Activated T-cell treated with anti-CD3 and anti-CD28 coated beads, Interleukin-2, amount 50 U/mL, for 72 hours (primary cell): ENCODE results near the gene SLX9. TPM values are rescaled to one million over a fixed set of nuclear protein-coding genes. Genes with fewer than 3 reads are reported as not detected.

Experiments
- ATAC-seq, 2 donors: fragments of 150-1000 bp; cut with Tn5 transposase; replicated peaks in 1 of 2; 2 replicates each; pipeline ENCODE4 v1.10.0; 2021; ENCODE audit warnings: moderate library complexity in 2 of 2, mild to moderate bottlenecking in 1 of 2
- DNase-seq, 2 donors: peaks; one replicate each; pipeline ENCODE4 v3.0.0; 2021 to 2022; ENCODE audit warnings: mixed read lengths in 1 of 2
- H3K27ac Mint-ChIP-seq: one replicate; pipeline ENCODE4 v1.8.0; 2022; ENCODE audit warnings: mild to moderate bottlenecking, moderate library complexity, mixed read lengths
- H3K27me3 Mint-ChIP-seq: one replicate; pipeline ENCODE4 v1.8.0; 2022; ENCODE audit warnings: low read depth, mixed read lengths
- H3K36me3 Mint-ChIP-seq, 2 donors: one replicate each; pipeline ENCODE4 v1.8.0; 2022; ENCODE audit warnings: mixed read lengths in 2 of 2, mild to moderate bottlenecking in 1 of 2; ENCODE audit not compliant: insufficient read depth in 2 of 2
- H3K4me1 Mint-ChIP-seq: one replicate; pipeline ENCODE4 v1.8.0; 2022; ENCODE audit warnings: low read depth, mixed read lengths
- H3K4me3 Mint-ChIP-seq, 2 donors: one replicate each; pipeline ENCODE4 v1.8.0; 2022; ENCODE audit warnings: mild to moderate bottlenecking in 2 of 2, mixed read lengths in 2 of 2, moderate library complexity in 2 of 2
- H3K9me3 Mint-ChIP-seq, 2 donors: one replicate each; pipeline ENCODE4 v1.8.0; 2022; ENCODE audit warnings: mixed read lengths in 2 of 2
- total RNA-seq, 2 donors: library from RNA; stranded (reverse); gene quantifications; one replicate each; pipeline ENCODE4 v1.2.3, GENCODE V29; 2022

SLX9 gene
- total RNA-seq, 2 donors from 2014 or later = 38.7 to 48.9 TPM

DNA sequence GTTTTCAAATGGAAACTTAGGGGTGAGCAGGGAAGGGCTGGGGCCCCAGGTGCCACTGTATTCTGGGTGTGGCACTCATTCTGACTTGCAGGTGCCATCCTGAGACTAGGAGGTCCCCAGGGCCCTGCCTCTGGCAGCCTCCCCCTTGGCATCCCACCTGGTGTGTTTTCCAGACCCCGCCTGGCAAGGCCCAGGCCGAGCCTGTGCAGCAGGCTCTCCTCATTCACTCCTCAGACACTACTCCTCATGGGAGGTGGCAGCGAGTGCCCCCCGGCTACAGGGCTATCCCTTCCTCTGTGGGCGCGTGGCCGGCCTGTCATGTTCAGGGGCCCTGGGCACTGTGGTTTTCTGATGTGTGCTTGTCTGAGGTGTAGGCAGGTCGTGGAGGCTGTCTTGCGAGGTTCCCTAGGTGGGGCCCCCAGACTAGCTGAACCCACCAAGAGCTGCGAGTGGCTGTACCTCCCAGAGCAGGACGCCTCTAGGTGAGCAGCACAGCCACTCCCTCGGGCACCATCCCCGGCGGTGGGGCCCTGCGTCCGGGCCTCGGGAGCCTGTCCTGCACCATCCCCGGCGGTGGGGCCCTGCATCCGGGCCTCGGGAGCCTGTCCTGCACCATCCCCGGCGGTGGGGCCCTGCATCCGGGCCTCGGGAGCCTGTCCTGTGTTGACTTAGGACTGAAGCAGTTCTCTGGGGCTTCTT lies 13.2 kb downstream of the SLX9 start:
- no peak for DNase-seq
- Mint-ChIP-seq H3K9me3 (no peaks in the 10 kb centered on the region), H3K27ac (no peak overlapping the region), H3K27me3 (no peaks in the 10 kb centered on the region), H3K36me3 (peaks cover 0 to 5% of the 10 kb centered on the region in 2 donors), H3K4me3 (no peak overlapping the region), H3K4me1 (peaks cover 4% of the 10 kb centered on the region)
- no peak for ATAC-seq

GRCh38 chr21:44953628-44954021 lies 13.8 kb downstream of the SLX9 start:
- peaks cover 0 to 5% of the 10 kb centered on the region in 2 donors for H3K36me3 Mint-ChIP-seq
- no peak overlapping the region for H3K27ac Mint-ChIP-seq
- no peak overlapping the region for H3K4me3 Mint-ChIP-seq
- H3K9me3 Mint-ChIP-seq = no peaks in the 10 kb centered on the region
- ATAC-seq = no peak
- DNase-seq = no peak
- no peaks in the 10 kb centered on the region for H3K27me3 Mint-ChIP-seq
- H3K4me1 Mint-ChIP-seq = peaks cover 4% of the 10 kb centered on the region

DNA sequence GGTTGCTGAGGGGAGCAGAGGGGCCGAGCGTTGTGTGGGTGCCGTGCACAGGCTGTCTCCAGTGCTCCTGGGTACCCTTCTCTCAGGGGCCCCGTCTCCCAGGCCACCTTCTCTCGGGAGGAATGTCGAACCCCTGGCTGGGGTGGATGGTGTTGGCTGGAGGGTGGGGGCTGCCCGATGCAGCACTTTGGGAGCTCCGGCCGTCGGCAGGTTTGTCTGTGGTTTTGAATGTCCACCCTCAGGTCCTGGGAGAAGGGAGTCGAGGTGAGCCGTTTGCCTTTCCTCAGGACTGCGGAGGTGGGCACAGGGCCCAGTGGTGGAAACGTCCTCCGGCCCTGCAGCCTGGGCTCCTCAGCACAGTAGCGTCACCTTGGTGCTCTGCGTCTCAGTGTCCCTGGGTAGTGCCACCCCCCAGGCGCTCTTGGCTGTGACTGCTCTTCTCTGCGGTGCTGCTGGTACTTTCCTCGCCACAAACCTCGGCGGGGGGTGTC lies 14.5 kb downstream of the SLX9 start:
- Mint-ChIP-seq H3K4me1 (peaks cover 4% of the 10 kb centered on the region), H3K27me3 (no peaks in the 10 kb centered on the region), H3K27ac (no peak overlapping the region), H3K36me3 (peaks cover 0 to 6% of the 10 kb centered on the region in 2 donors), H3K4me3 (no peak overlapping the region), H3K9me3 (no peaks in the 10 kb centered on the region)
- DNase-seq (no peak), ATAC-seq (no peak)

DNA sequence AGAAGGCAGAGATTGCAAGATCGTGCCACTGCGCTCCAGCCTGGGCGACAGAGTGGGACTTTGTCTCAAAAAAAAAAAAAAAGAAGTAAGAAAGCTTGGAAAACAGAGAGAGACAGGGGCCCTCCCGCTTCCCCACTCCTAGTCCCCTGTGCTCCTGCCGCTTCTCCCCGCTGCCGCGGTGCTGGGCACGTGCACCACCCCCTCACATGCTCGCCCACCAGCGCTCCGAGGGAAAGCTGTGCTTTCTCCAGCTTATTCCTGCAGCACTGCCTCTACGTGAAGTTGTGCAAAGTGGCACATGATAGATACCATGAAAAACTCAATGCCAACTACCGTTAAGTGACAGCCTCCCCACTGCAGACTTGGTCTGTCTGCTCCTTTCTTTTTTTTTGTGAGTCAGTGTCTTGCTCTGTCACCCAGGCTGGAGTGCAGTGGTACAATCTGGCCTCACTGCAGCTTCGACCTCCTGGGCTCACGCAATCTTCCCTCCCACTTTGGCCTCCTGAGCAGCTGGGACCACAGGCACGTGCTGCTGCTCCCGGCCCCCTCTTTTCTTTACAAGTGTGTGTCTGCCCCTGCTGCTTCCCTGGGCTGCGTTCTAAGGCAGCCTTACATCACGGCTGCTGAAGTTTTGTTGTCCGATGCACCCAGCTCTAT lies 15.4 kb downstream of the SLX9 start:
- Mint-ChIP-seq H3K4me3 (no peak overlapping the region), H3K9me3 (no peaks in the 10 kb centered on the region), H3K36me3 (peaks cover 0 to 6% of the 10 kb centered on the region in 2 donors)

GRCh38 chr21:44955798-44956175 lies 16.0 kb downstream of the SLX9 start:
- peaks cover 0 to 7% of the 10 kb centered on the region in 2 donors for H3K36me3 Mint-ChIP-seq

More for the DNA sequence above, 15.4 kb downstream of the SLX9 start:
- Mint-ChIP-seq H3K4me1 (no peaks in the 10 kb centered on the region), H3K27me3 (no peaks in the 10 kb centered on the region), H3K27ac (no peak overlapping the region)
- ATAC-seq (no peak), DNase-seq (no peak)

DNA sequence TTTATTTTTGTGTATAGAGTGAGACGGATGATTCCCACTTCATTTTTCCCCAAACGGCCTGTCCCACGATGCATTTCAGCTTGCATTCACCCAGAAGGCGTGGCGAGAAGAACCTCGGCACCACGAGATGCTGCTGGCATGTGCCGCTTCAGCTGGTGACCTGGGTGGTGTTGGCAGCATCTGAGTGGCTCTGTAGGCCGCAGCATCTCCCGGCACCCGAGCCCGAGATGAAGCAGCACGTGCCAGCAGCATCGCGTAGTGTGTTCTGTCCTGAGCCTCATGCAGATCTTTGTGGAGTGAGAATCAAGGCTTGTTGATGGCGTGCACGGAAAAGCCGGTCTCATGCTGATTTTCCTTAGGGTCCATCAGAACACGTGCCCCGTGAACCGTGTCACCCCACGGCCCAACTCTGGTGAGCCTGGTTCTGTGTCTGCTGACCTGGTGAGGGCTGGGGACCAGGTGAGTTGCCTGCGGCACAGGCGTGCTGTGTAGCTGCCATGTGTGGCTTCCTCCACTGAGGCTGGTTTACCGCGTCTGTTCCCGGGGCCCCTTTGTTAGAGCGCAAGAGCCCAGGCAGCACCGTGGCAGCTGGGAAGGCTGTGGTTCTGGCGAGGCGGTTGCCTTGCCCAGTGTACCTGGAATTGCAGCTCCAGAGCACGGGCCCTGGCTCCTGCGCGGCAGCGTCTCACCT lies 16.7 kb downstream of the SLX9 start:
- Mint-ChIP-seq H3K4me3 (no peak overlapping the region), H3K27ac (no peak overlapping the region), H3K36me3 (peaks cover 0 to 9% of the 10 kb centered on the region in 2 donors), H3K4me1 (no peaks in the 10 kb centered on the region), H3K27me3 (no peaks in the 10 kb centered on the region), H3K9me3 (no peaks in the 10 kb centered on the region)
- no peak for DNase-seq
- no peak for ATAC-seq

More at GRCh38 chr21:44955798-44956175, 16.0 kb downstream of the SLX9 start:
- no peaks in the 10 kb centered on the region for H3K4me1 Mint-ChIP-seq
- ATAC-seq = no peak
- H3K9me3 Mint-ChIP-seq = no peaks in the 10 kb centered on the region
- H3K27me3 Mint-ChIP-seq = no peaks in the 10 kb centered on the region
- DNase-seq = no peak
- no peak overlapping the region for H3K4me3 Mint-ChIP-seq
- H3K27ac Mint-ChIP-seq = no peak overlapping the region

DNA sequence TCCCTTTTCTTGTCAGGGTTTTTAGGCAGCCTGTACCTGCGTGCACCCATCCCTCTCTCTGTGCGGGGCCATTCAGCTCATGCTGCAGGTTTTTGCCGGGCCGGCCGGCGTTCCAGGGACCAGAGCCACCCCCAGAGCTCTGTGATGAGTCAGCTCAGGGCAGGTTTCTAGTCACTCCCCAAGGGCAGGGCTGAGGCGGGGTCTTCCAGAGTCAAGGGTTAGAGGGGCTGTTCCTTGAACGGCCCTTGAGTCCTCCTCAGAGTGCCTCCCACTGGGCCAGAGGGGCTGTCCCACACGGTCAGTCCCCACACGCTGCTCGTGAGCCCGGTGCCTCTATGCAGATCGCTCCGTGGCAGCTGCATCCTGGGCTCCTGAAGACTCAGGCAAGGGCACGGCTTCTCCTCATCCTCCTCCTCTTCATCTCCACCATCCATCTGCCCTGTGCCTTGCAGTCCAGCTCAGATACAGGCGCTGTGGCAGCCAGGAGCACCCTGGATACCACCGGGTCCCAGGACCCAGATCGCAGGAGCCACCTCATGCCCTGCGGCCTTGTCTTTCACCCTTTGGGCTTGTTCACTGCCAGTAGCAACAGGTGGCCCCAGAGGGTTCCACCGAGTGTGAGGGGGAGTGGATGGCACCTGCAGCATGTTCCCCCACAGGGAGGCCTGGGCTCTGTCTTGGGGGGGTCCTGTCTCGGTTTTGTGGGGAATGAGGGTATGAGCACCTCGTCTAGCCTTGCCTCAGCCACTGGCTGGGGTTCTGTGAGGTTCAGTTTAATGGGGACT lies 17.4 kb downstream of the SLX9 start:
- Mint-ChIP-seq H3K4me3 (no peak overlapping the region), H3K27me3 (no peaks in the 10 kb centered on the region), H3K36me3 (peaks cover 2 to 15% of the 10 kb centered on the region in 2 donors), H3K4me1 (no peaks in the 10 kb centered on the region), H3K9me3 (no peaks in the 10 kb centered on the region), H3K27ac (no peak overlapping the region)
- no peak for ATAC-seq
- DNase-seq = no peak

DNA sequence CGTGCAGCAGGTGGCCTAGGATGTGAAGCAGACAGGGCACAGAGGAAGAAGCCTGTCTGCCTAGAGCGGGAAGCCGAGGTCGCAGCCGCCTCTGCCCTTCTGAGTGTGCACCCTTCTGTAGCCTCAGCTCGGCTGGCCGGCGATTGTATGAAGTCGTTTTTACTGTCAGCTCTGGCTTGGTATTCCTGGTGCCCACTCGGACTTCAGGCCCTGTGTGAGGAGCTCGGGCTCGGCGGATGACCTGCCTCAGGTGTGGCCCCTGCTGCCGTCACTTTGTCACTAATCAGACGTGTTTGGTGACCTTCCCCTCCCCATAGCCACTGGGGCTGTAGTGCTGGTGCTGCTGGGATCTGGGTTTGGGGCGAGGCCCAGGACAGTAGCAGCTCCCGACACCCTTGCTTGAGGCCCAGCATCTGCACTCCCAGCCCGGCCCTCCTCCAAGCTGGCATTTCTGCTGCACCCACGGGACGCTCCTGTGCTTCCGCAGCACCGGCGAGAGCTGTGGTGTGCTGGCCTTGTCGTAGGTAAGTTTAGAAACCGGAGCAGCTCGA lies 18.1 kb downstream of the SLX9 start:
- no peaks in the 10 kb centered on the region for H3K9me3 Mint-ChIP-seq
- no peaks in the 10 kb centered on the region for H3K27me3 Mint-ChIP-seq
- H3K36me3 Mint-ChIP-seq = peaks cover 2 to 17% of the 10 kb centered on the region in 2 donors
- H3K4me3 Mint-ChIP-seq = no peak overlapping the region
- H3K27ac Mint-ChIP-seq = no peak overlapping the region
- no peaks in the 10 kb centered on the region for H3K4me1 Mint-ChIP-seq
- DNase-seq (no peak), ATAC-seq (no peak)

GRCh38 chr21:44958471-44959191 lies 18.8 kb downstream of the SLX9 start:
- H3K27ac Mint-ChIP-seq = no peak overlapping the region
- H3K9me3 Mint-ChIP-seq = no peaks in the 10 kb centered on the region
- H3K27me3 Mint-ChIP-seq = no peaks in the 10 kb centered on the region
- no peak overlapping the region for H3K4me3 Mint-ChIP-seq
- ATAC-seq (no peak), DNase-seq (no peak)
- peaks cover 2 to 17% of the 10 kb centered on the region in 2 donors for H3K36me3 Mint-ChIP-seq
- no peaks in the 10 kb centered on the region for H3K4me1 Mint-ChIP-seq

DNA sequence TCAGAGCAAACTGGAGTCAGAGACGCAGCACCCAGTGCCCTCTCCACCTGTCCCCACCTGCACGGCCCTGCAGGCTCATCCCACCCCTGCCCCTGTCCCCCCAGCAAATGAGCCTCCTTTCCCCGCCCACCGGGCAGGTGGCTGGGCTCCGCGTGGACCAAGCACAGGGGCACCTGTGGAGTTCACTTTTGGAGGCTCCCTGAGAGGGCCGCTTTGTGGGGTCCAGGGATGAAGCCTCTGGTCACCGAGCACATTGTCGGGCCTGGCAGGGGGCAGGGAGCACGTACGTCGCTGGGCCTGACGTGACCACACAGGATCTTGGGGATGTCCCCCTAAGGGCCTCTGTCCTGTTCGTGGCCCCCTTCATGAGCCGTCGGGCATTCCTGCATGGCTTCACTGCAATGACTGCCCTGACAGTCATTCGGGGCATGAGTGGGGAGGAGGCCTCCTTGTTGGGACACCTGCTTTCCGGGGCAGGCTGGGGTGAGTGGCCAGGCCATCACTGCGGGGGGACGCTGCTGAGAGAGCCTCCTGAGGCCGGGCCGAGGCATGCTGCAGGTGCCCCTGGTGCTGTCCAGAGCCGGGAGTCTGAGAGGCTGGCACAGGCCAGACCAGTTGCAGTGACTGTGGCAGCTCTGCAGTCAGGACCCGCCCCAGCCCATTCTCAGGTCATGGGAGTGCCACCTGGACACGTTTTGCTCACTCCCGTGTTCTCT lies 19.7 kb downstream of the SLX9 start:
- Mint-ChIP-seq H3K4me1 (peaks cover 6% of the 10 kb centered on the region), H3K36me3 (peaks cover 2 to 18% of the 10 kb centered on the region in 2 donors), H3K9me3 (no peaks in the 10 kb centered on the region), H3K27ac (no peak overlapping the region), H3K27me3 (no peaks in the 10 kb centered on the region), H3K4me3 (no peak overlapping the region)
- ATAC-seq (no peak), DNase-seq (no peak)

DNA sequence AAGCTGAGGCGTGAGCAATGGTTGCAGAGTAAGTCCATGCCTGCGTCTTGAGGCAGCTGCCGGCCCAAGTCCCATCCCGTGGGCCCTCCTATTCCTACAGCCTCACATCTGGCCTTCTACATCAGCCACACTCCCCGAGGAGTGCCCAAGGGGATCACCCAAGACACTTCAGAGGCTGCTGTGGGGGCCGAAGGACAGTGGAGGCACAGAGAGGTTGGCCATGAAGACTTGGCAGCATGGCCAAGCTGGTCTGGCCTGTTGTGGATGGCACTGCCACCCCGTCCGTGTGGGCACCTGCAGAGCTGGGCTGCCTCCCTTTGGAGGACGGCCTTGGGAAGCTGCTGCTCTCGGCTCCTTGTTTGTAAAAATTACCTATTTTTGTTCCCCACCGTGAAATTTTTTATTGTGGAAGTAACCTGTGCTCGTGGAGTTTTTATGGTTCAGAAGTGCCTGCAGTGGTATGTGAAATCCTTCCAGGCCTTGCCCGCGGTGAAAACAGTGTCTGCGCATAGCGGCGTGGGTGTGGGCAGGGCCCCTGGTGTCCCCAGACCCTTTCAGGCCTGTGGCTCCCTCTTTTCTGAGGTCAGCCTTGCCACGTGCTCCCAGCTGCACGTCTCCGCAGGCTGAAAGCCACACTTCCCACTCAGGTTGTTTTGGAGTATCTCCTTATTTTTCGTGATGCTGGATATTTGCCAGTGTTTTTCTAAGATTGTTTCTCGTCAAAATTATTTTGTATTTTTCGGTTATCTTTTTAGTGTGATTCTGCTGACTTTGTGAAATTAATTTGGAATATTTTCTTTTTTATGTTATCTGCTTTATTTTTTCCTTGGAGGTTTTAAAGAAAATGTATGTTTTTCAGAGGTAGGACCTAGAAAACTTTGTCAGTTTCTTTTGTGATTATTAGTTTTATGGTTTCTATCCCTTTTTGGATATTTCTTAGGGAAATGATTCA lies 20.6 kb downstream of the SLX9 start:
- ATAC-seq (no peak), DNase-seq (no peak)
- H3K9me3 Mint-ChIP-seq = no peaks in the 10 kb centered on the region
- H3K27ac Mint-ChIP-seq = no peak overlapping the region
- no peaks in the 10 kb centered on the region for H3K27me3 Mint-ChIP-seq
- H3K4me3 Mint-ChIP-seq = no peak overlapping the region
- peaks cover 14% of the 10 kb centered on the region for H3K4me1 Mint-ChIP-seq
- H3K36me3 Mint-ChIP-seq = peaks cover 2 to 23% of the 10 kb centered on the region in 2 donors
